Erythroblast (primary cell): ENCODE results near the gene ARMCX1.
"Not testable (repeated sequence)": the region's sequence is repeated elsewhere in the genome, so short reads cannot be mapped to it uniquely, and the experiment has no call there.

ENCODE experiments used
- DNase-seq, 2 experiments: peaks; one replicate each; lab custom pipeline; 2025; lab: John Stamatoyannopoulos, UW
- GATA1 ChIP-seq: IDR thresholded peaks from 2 replicates; pipeline ENCODE4 v1.6.1; 2011; ENCODE audit warnings: low read depth, mild to moderate bottlenecking, control low read depth, low read length, moderate library complexity
- POLR2A ChIP-seq: IDR thresholded peaks from 2 replicates; pipeline ENCODE4 v1.6.1; 2011; ENCODE audit warnings: mild to moderate bottlenecking, low read length

ARMCX1 gene

DNA sequence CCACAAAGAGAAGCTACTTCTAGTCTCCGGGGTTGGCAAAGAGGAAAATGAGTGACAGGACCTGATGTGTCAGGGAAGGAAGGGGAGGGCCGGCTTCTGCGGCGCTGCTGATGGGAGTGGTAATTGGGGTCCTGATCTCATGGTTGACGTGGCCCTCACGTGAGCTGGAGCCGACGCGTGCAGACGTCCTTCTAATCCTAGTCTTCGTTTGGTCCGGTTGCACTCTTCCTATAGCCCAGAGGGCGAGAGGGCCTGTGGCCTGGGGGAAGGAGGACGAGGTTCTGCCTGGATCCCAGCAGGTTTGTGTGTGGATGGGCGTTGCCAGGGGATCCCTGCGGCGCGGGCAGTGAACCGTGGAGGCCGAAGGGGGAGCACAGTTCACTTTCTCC is at the start of gene ARMCX1:
ARMCX1 (plus strand) TSS at position 186 of the 389 bp plus-strand sequence. CDS start 2,384 bp downstream, outside the sequence.
- TF ChIP-seq POLR2A, result no peak
- no peak for TF ChIP-seq GATA1
- DNase-seq, result peak; percentile 63 to 64

DNA sequence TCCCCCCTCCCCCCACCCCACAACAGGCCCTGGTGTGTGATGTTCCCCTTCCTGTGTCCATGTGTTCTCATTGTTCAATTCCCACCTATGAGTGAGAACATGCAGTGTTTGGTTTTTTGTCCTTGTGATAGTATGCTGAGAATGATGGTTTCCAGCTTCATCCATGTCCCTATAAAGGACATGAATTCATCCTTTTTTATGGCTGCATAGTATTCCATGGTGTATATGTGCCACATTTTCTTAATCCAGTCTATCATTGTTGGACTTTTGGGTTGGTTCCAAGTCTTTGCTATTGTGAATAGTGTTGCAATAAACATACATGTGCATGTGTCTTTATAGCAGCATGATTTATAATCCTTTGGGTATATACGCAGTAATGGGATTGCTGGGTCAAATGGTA is 47.4 kb upstream of the ARMCX1 start:
- DNase-seq, result not testable (repeated sequence)

DNA sequence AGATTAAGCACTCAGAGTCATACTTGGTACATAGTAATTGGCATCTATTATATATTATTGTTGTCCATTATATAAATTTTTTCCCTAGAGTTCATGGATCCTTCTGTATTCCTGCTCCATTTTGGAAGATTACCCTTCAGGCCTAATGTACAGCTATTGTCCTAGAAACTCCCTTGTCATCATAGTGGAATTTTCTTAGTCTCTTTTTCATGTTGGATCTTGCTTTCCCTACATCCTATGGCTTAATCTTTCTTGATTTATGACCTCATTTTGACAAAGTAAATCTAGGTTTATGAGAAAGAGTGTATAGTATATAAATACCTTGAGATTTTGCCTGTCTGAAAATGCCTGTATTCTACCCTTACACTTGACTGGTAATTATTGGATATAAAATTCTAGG is 43.0 kb upstream of the ARMCX1 start:
- DNase-seq, result no peak
- TF ChIP-seq GATA1, result no peak
- no peak for TF ChIP-seq POLR2A

DNA sequence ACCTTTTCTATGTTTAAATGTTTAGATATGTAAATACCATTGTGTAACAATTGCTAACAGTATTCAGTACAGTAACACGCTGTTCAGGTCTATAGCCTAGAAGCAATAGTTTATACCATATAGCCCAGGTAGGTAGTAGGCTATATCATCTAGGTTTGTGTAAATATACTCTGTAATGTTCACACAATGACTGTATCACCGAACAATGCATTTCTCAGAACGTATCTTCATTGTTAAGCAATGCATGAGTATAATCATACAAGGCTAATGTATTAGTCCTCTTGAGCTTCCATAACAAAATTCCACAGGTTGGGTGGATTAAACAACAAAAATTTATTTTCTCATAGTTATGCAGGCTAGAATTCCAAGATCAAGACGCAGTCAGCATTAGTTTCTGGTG is 42.4 kb upstream of the ARMCX1 start:
- no peak for DNase-seq
- TF ChIP-seq POLR2A (no peak), GATA1 (no peak)

DNA sequence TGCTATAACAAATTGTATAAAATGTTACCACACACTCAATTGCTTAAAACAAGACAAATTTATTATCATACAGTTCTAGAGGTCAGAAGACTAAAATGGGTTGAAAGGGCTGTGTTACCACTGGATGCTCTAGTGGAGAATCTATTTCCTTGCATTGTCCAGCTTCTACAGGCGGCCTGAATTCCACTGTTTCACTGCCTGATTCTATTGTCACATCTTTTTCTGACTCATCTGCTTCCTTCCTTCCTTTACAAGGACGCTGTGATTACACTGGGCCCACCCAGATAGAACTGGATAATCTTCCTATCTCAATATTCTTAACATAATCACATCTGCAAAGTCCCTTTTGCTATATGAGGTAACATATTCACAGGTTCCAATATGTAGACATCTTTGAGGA is 19.4 kb upstream of the ARMCX1 start:
- no peak for DNase-seq
- TF ChIP-seq POLR2A, result no peak
- TF ChIP-seq GATA1, result no peak

DNA sequence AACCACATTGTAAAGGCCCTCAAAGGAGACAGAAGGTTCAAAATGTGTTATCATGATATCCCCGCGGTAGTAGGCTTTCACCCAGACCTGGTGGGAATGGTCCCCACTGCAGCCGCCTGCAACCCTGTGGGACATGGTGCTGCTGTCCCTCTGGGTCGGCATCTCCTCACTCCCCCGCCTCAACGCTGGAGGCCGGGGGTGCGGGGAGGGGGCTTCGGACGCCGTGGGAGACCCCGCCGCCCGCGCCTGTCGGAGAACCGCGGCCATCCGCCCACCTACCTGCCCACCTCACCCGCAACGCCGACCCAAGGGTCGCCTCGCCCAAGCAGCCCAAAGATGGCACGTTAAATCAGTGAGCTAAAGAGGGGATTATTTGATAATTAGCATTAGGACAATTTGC is 11.2 kb upstream of the ARMCX1 start:
- DNase-seq, result no peak
- no peak for TF ChIP-seq POLR2A
- no peak for TF ChIP-seq GATA1

DNA sequence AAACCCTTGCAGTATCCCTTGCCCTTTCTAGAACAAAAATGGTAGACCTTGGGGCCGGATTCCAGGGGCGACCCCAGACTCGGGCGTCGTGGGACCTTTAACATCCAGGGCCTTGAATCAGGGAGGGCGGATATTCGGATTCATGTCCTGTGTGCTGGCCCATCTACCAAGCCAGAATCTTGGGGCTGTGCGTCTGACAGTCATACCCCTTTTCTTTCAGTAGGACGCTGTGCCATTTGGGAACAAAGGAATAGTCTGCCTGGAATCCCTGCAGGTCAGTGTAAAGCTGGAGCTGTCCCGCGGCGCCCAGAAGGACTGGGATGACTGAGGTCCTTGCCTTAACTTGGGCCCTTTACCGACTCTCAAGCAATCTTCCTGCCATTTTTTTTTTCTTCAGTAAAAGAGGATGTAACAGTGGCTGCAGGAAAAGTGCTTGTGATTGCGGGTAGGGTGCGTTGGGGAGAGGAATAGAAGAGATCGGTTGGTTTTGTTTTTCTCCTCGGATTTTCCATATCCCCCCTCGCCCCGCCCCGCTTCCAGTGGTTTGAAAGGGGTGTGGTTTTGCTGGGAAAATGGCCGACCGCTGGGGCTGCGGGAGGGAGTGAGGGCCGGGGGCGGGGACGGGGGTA is 518 bp downstream of the ARMCX1 start:
- DNase-seq, result peak; percentile 5 to 15
- TF ChIP-seq POLR2A (no peak), GATA1 (no peak)

DNA sequence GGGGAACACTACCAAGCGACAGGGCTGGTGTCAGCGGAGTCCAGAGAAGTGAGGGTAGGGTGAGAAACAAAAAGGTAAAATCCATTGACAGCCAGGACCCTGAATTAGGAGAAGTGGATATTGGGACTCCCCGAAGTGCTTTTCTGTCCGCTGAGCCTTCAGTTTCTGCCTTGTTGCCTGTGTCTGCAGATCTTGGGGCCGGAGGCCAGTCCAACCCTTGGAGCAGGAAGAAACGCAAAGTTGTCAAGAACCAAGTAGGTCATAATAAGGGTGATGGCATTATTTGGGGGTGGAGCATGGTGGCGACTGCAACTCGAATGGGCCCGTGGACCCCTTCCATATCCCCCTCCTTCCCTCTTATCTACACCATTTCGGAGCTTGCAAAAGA is 1.0 kb downstream of the ARMCX1 start:
- TF ChIP-seq GATA1 (no peak), POLR2A (no peak)
- DNase-seq, result no peak

DNA sequence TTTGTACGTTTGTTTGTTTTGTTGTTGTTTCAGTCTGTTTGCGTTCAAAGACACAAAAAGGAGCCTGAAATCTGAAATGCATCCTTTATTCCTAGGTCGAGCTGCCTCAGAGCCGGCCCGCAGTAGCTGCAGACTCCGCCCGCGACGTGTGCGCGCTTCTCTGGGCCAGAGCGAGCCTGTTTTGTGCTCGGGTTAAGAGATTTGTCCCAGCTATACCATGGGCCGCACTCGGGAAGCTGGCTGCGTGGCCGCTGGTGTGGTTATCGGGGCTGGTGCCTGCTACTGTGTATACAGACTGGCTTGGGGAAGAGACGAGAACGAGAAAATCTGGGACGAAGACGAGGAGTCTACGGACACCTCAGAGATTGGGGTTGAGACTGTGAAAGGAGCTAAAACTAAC is 2.4 kb downstream of the ARMCX1 start:
- no peak for DNase-seq
- TF ChIP-seq POLR2A (no peak), GATA1 (no peak)

DNA sequence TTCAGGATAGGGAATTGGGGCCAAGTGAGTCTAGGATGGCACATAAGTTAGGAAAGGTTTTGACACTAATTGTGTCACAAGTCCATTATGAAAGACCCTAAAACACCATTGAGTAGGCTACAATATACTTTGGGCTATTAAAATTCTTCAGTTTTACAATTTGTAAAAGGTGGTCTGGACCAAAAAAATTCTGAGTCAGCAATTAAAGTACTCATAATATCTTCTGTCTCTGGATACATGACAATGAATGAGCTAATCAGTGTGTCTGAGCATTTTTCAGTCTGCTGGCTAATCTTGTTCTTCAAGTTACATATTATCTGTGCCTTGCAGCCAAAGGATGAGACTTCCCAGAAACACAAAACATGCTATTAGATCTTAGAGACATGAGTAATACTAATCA is 14.3 kb downstream of the ARMCX1 start:
- DNase-seq, result peak; percentile 20 to 67
- TF ChIP-seq POLR2A (no peak), GATA1 (no peak)

DNA sequence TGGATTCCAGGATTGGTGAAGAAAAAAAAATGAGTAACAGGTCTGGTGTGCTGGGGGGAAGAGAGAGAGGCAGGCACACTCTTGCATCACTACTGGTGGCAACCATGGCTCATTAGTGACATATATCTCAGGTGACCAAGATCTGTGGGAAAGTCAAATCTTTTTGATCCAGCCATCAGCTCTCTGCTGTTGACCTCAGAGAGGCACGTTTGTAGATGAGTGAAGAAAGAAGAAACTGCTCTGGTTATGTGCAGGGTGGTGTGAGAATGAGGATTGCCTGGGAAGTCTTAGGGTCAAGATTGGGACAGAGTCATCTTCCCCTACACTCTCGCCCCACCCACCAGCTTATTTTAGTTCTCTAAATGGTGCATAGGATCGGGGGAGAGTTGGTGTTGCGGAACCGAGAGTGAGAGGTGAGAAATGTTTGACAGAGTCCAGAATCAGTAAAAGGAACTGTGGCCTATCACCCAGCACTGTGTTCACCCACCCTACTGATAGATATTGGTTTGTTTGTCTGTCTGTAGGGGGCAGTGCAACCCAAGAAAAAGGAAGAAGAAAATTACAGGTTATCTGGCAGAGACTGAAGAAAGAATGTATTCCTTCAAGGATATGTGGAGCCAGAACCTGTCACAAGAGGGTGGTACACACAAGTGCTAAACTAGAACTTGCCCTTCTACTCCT is 45.5 kb downstream of the ARMCX1 start:
- peak; percentile 74 to 77 for DNase-seq
- no peak for TF ChIP-seq POLR2A
- no peak for TF ChIP-seq GATA1

DNA sequence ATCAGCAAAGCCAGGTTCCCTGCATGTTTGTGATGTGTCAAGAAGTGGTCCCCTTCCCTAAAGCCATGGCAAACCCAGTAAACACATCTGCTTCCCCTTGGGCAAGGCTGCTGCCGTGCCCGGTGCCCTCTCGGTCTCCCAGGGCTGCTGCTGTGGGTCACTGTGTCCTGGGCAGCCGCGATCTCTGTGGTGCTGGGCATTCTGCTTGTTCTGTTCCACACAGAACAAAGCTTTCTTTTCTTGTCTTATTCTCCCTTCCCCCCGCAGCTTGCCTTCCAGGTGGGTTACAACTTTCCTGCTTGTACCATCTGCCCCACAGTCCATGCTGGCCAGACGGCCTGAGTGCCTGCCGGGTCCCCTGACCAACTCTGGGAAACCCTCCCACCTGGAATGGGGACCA is 49.2 kb downstream of the ARMCX1 start:
- DNase-seq, result not testable (repeated sequence)

DNA sequence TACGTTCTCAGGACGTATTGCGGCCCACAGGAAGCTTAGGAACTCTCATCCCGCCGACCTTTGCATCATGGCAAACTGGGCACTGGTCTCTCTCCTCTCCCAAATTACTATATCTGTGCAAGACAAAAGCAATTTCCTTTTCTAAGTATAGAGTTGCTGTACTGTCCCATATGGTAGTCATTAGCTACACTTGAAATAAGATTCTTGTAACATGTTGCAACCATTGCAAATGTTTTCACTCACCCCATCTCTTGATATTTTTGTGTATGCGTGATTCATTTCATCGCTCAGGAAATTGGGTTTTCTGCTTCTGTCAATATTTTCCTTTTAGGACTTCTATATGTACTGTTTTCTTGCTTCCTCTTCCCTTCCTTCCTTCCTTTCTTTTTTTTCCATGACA is 51.7 kb downstream of the ARMCX1 start:
- no peak for DNase-seq
- TF ChIP-seq POLR2A (no peak), GATA1 (no peak)
